ENCODE data around the gene NCR2. TPM values are rescaled to one million over a fixed set of nuclear protein-coding genes. Genes with fewer than 3 reads are reported as not detected.

The NCR2 gene
- total RNA-seq, 2 donors from 2014 or later: not detected

- no peak for DNase-seq
- ATAC-seq: no peak
- intact Hi-C loops (cut with DNase I): no loop called here
Observed at GRCh38 chr6:41325446-41326066, 9.9 kb upstream of the NCR2 start.

DNA sequence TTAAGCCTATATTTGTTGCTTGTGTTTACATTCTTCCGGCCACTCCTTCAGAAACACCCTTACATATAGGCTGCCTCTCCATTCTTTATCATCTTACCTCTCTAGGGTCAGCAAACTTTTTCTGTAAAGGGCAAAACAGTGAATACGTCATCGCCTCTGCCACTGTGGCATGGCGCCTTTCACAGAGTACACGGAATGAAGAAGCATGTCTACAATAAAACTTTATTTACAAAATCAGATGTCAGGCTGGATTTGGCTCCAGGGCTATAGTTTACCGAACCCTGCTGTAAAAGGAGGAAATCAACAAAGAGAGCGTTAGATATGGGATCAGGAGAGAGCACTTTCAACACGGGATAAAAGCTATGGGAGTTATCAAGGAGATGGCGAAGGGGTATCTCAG, 9.3 kb upstream of the NCR2 start:
- intact Hi-C loops (cut with DNase I): no loop called here
- ATAC-seq: no peak
- no peak for DNase-seq

- intact Hi-C loops (cut with DNase I): no loop called here
- DNase-seq: no peak
- no peak for ATAC-seq
Observed at GRCh38 chr6:41327177-41327576, 8.2 kb upstream of the NCR2 start.

- intact Hi-C loops (cut with DNase I): no loop called here
- ATAC-seq (no peak), DNase-seq (no peak)
Observed at GRCh38 chr6:41331401-41332150, 3.8 kb upstream of the NCR2 start.

DNA sequence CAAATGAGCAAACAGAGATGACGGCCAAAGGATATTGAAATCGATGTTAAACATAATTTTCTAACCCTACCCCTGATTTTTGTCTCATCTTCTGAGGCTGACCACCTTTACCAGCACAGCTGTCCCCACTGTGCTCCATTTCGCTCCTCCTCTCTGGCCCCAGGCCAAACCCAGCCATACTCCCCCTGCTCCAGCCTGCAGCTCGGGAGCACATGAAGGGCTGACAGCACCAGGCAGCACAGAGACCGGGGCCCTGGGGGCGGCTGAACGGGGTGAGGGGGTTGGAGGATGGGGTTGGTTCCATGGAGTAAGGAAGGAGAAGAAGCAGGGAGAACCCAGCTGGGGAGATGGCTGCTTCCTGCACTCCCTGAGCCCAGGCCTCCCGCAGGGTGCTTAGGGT, 3.2 kb upstream of the NCR2 start:
- ATAC-seq (no peak), DNase-seq (no peak)
- intact Hi-C loops (cut with DNase I): no loop called here

DNA sequence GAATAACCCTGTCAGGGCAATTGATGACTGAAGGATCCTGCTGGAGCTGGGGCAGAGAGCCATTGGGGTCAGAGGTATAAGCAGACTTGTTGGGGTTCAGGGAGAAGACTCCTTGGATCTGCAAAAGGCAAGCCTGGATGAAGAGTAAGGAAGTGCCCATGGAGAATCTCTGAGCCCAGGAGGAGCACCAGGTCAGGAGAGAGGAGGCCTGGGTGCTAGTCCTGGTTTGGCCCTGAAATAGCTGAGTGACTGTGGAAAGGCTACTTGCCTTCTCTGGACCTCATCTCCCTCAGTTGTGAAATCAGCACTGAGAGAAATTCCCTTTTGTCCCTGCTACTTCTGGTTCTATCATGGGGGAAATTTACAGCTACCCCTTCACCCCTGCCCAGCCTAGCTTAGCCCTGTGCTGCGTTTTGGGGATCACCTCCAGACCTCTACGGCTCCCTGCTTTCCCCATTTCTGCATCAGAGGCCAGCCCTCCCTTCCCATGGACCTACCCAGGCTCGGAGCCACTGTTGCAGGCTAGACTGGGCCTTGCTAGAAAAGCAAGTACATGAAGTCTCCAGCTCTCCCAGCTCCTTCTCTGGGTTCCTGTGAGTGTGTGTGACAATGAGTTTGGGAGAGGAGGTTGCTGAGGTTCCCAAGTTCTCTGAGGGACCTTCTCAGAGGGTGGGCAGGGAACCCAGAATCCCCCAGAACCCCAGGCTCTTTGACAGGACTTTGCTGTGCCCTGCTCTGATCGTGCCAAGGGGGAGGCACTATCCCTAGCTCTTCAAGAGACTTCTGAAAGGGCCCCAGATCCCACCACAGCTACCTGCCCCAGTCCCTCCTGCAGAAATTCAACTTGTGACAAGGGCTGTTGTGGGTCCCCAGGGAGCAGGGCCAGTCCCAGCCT, 2.3 kb upstream of the NCR2 start:
- intact Hi-C loops (cut with DNase I): no loop called here
- DNase-seq (no peak), ATAC-seq (no peak)

DNA sequence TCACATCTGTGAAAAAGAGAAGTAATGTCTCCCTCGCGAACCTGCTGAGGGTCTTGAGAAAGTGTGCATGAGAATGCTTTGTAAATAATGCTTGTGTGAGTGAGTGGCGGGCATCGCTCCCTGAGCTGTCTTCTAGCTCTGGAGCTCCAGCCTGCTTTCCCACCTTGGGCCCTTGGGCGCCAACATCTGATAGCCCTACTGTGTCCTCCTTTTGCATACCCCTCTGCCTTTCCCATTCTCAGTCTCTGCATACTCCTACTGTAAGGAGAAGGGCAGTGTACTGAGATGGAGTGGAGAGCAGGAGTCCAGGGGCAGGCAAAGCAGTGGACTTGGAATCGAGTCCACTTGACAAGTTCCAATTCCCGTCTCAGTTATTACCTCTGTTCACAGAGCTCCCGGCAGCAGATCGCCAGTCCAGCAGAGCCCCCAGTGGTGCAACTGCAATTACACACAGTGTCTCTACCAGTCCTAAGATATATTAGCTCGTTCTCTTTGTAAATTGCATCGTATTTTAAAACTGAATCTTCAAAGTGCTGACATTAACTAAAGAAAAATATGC, 847 bp upstream of the NCR2 start:
- ATAC-seq: no peak
- intact Hi-C loops (cut with DNase I): no loop called here

DNA sequence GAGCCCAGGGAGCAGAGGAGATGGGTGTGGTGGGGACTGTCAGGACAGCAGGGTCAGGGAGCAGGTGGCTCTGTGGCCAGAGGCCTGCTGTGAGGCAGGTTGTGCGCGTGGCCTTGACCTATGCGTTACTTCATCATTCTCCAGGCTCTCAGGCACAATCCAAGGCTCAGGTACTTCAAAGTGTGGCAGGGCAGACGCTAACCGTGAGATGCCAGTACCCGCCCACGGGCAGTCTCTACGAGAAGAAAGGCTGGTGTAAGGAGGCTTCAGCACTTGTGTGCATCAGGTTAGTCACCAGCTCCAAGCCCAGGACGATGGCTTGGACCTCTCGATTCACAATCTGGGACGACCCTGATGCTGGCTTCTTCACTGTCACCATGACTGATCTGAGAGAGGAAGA, 535 bp downstream of the NCR2 start:
- ATAC-seq (no peak), DNase-seq (no peak)
- intact Hi-C loops (cut with DNase I): no loop called here

More for the DNA sequence above, 847 bp upstream of the NCR2 start:
- DNase-seq: no peak

DNA sequence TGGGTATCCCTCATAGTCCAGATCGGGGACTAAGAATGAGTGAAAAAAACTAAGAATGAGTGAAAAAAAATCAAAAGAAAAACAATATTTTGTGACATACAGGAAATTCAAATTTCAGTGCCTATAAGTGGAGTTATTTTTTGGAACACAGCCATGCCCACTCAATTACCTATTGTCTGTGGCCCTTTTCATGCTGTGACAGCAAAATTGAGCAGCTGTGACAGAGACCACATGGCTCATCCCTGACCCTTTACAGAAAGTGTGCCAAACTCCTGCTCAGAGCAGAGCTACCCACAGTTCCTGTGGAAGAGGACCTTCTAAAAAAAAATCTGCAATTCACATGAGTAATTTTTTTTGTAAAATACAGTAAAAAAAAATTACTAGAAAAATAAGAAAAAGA, 1.4 kb downstream of the NCR2 start:
- intact Hi-C loops (cut with DNase I): no loop called here
- no peak for DNase-seq
- no peak for ATAC-seq

GRCh38 chr6:41337709-41338108, 2.3 kb downstream of the NCR2 start:
- intact Hi-C loops (cut with DNase I): no loop called here
- no peak for DNase-seq
- no peak for ATAC-seq

- intact Hi-C loops (cut with DNase I): no loop called here
- no peak for ATAC-seq
Observed at GRCh38 chr6:41338659-41339058, 3.3 kb downstream of the NCR2 start.

DNA sequence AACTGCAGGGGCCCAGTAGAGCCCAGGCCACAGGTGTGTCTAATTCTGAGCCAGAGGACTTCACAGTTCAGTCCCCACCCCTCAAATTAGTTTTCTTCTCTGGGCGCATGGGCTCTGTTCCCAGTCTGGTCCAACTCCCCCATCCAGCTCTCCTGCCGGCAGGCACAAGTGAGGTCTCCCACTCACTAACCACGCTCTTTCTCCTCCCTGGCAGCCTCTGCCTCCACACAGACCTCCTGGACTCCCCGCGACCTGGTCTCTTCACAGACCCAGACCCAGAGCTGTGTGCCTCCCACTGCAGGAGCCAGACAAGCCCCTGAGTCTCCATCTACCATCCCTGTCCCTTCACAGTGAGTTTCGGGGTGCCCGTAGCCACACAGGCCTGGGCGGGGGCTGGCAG, 6.2 kb downstream of the NCR2 start:
- ATAC-seq (no peak), DNase-seq (no peak)
- intact Hi-C loops (cut with DNase I): no loop called here

More at GRCh38 chr6:41338659-41339058, 3.3 kb downstream of the NCR2 start:
- no peak for DNase-seq

DNA sequence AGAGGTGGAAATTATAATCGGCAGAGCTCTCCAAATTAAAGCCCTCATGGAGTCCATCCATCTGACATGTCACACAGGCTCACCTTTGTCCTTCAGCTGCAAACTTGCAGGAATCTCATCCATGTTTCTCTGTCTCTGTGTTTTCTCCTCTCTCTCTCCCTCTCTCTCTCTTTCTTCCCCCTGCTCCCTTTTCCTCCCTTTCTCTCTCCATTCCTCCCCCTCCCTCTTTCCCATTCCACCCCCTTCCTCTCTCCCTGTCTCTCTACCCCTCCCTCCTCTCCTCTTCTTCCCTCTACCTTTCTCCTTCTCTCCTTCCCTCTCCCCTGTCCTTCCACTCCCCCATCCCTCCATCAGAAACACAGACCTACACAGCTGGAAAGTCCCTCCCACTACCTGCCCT, 6.8 kb downstream of the NCR2 start:
- DNase-seq (no peak), ATAC-seq (no peak)
- intact Hi-C loops (cut with DNase I): no loop called here

DNA sequence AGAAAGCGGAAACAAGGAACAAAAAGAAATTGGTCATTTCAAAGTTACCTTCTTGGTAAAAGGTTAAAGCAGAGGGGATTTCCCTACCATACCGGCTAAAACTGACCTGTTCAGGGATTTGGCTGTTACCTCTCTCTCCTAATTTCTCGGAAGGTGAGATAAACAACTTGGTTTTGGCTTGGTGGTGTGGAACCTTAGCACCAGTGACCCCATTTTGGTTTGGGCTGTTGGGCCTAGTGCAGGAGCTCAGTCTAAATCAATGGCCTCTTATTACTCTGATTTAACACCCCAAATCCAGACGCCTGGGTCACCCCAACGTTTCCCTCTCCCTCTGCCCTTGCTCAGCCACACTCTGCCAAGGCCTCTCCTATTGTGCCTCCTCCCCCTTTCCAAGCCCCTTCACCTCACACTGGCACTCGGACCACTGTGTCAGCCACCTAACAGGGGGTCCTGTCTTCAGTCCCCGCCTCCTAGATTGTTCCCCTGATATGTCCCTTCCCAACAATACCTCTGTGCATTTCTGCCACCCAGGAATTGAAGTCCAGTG, 8.3 kb downstream of the NCR2 start:
- DNase-seq: no peak
- ATAC-seq: no peak
- intact Hi-C loops (cut with DNase I): no loop called here

GRCh38 chr6:41344876-41345275, 9.5 kb downstream of the NCR2 start:
- DNase-seq: no peak
- intact Hi-C loops (cut with DNase I): no loop called here
- ATAC-seq: no peak

DNA sequence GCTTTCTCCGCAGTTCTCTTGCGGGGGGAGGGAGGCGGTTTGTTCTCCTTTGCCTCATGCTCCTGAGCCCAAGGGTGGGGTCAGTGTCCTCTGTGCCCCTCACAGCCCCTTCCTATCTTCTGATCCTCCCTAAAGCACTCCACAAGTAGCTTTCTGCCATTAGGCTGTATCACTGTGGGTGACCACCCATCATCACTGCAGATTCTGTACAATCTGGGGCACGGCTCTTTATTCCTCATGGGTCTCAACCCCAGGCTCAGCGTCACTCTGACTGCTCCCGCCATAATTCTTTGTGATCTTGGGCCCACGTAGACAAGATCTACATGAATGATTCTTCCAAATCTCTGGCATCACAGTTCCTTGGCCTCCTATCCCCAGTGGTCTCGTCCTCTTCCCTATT, 10.5 kb downstream of the NCR2 start:
- DNase-seq (no peak), ATAC-seq (no peak)
- intact Hi-C loops (cut with DNase I): no loop called here

- ATAC-seq (no peak), DNase-seq (no peak)
- intact Hi-C loops (cut with DNase I): no loop called here
Observed at GRCh38 chr6:41346441-41346840, 11.0 kb downstream of the NCR2 start.

- intact Hi-C loops (cut with DNase I): no loop called here
- ATAC-seq: no peak
- DNase-seq: no peak
Observed at GRCh38 chr6:41347378-41348050, 12.1 kb downstream of the NCR2 start.

GRCh38 chr6:41348934-41349333, 13.5 kb downstream of the NCR2 start:
- ATAC-seq (no peak), DNase-seq (no peak)
- intact Hi-C loops (cut with DNase I): no loop called here

Data from left cardiac atrium (tissue), 4 donors.